Smooth muscle cell (in vitro differentiated cells): Measurements from ENCODE around the gene MEG3. TPM values are rescaled to one million over a fixed set of nuclear protein-coding genes. Genes with fewer than 3 reads are reported as not detected.

Experiments
- DNase-seq: peaks from one replicate; lab custom pipeline; 2025; ENCODE audit not compliant: unreplicated experiment; lab: John Stamatoyannopoulos, UW
- H2AFZ ChIP-seq: fragments of 200-600 bp; sonication (generic); 2 replicates; pipeline ENCODE4 v1.6.0; 2016; ENCODE audit warnings: antibody characterized with exemption, low read depth, mild to moderate bottlenecking
- H3F3A ChIP-seq: fragments of 200-600 bp; sonication (generic); 2 replicates; pipeline ENCODE4 v1.6.0; 2017; ENCODE audit warnings: antibody characterized with exemption, low read depth
- H3K27ac ChIP-seq: fragments of 200-600 bp; sonication (generic); 2 replicates; pipeline ENCODE4 v1.5.1; 2016; ENCODE audit warnings: low read depth, mild to moderate bottlenecking
- H3K27me3 ChIP-seq: fragments of 200-600 bp; sonication (generic); 2 replicates; pipeline ENCODE4 v1.6.1; 2016; ENCODE audit warnings: low read depth, mild to moderate bottlenecking
- H3K36me3 ChIP-seq: fragments of 200-600 bp; sonication (generic); 2 replicates; pipeline ENCODE4 v1.5.1; 2016; ENCODE audit warnings: low read depth
- H3K4me1 ChIP-seq: fragments of 200-600 bp; sonication (generic); 2 replicates; pipeline ENCODE4 v1.5.1; 2016; ENCODE audit warnings: low read depth
- H3K4me2 ChIP-seq: fragments of 200-600 bp; sonication (generic); 2 replicates; pipeline ENCODE4 v1.6.0; 2016; ENCODE audit warnings: mild to moderate bottlenecking
- H3K4me3 ChIP-seq: fragments of 200-600 bp; sonication (generic); 2 replicates; pipeline ENCODE4 v1.5.1; 2016; ENCODE audit warnings: mild to moderate bottlenecking
- H3K79me2 ChIP-seq: fragments of 200-600 bp; sonication (generic); 2 replicates; pipeline ENCODE4 v1.6.0; 2016; ENCODE audit warnings: low read depth, mild to moderate bottlenecking
- H3K9ac ChIP-seq: fragments of 200-600 bp; sonication (generic); 2 replicates; pipeline ENCODE4 v1.6.0; 2016; ENCODE audit warnings: low read depth
- H3K9me3 ChIP-seq: fragments of 200-600 bp; sonication (generic); replicated peaks from 2 replicates; pipeline ENCODE4 v1.5.1; 2016; ENCODE audit warnings: low read depth
- H4K20me1 ChIP-seq: fragments of 200-600 bp; sonication (generic); 2 replicates; pipeline ENCODE4 v1.6.0; 2016; ENCODE audit warnings: low read depth
- CTCF ChIP-seq: fragments of 200-600 bp; sonication (generic); IDR thresholded peaks from 2 replicates; pipeline ENCODE4 v1.5.1; 2017; ENCODE audit warnings: borderline replicate concordance, mild to moderate bottlenecking, antibody characterized with exemption; ENCODE audit not compliant: insufficient read depth, poor library complexity, severe bottlenecking
- WGBS: methylation state at CpG from one replicate; pipeline ENCODE4 v1.1.7; 2016; ENCODE audit warnings: low lambda C conversion rate; 5-methylcytosine and 5-hydroxymethylcytosine counted together
- polyA plus RNA-seq: library from polyadenylated mRNA; unstranded; fragments of >200 nt; fragmentation: Nextera tagmentation; extraction: Ambion mirVana; gene quantifications from 2 replicates; pipeline ENCODE4 v1.2.1, GENCODE V29; 2016
- total RNA-seq: library from RNA; depleted of rRNA; stranded (reverse); fragments of >200 nt; gene quantifications from 2 replicates; pipeline ENCODE4 v1.2.3, GENCODE V29; 2014

Gene MEG3
- total and polyA plus RNA-seq, 2 experiments from 2014 or later = not detected

- Histone ChIP-seq H3F3A (peaks cover 8% of the 10 kb centered on the region), H3K36me3 (no peaks in the 10 kb centered on the region), H3K4me3 (no peak overlapping the region), H3K9me3 (no peaks in the 10 kb centered on the region), H3K27ac (peak overlapping the region; percentile 73), H3K79me2 (no peaks in the 10 kb centered on the region), H4K20me1 (no peaks in the 10 kb centered on the region), H3K4me2 (peak overlapping the region; percentile 76), H2AFZ (no peak overlapping the region), H3K4me1 (peaks cover 14% of the 10 kb centered on the region), H3K9ac (no peak overlapping the region), H3K27me3 (no peaks in the 10 kb centered on the region)
- 68% methylated on average over 9 of the region's 9 CpGs for WGBS
- DNase-seq = no peak
- TF ChIP-seq CTCF = no peak
These were observed 3.2 kb upstream of the MEG3 start for GRCh38 chr14:100822532-100823296.

- peaks cover 14% of the 10 kb centered on the region for H3K4me1 ChIP-seq
- H3K9ac ChIP-seq = peak overlapping the region; percentile 6
- H2AFZ ChIP-seq = no peak overlapping the region
- no peaks in the 10 kb centered on the region for H3K36me3 ChIP-seq
- H3K79me2 ChIP-seq = no peaks in the 10 kb centered on the region
- no peak for TF ChIP-seq CTCF
- no peak overlapping the region for H3K4me3 ChIP-seq
- no peaks in the 10 kb centered on the region for H3K9me3 ChIP-seq
- H3F3A ChIP-seq = peaks cover 8% of the 10 kb centered on the region
- H3K27ac ChIP-seq = peak overlapping the region; percentile 73
- WGBS = 87% methylated on average over 11 of the region's 11 CpGs
- DNase-seq = no peak
- no peaks in the 10 kb centered on the region for H4K20me1 ChIP-seq
- peak overlapping the region; percentile 76 for H3K4me2 ChIP-seq
- H3K27me3 ChIP-seq = no peaks in the 10 kb centered on the region
These were observed 2.4 kb upstream of the MEG3 start for GRCh38 chr14:100823413-100824080.

- Histone ChIP-seq H3K27me3 (no peaks in the 10 kb centered on the region), H3K27ac (peak overlapping the region; percentile 73), H4K20me1 (no peaks in the 10 kb centered on the region), H3K4me1 (peaks cover 19% of the 10 kb centered on the region), H3K9me3 (no peaks in the 10 kb centered on the region), H3K36me3 (no peaks in the 10 kb centered on the region), H3K79me2 (no peaks in the 10 kb centered on the region), H3K4me3 (no peak overlapping the region), H3F3A (peaks cover 8% of the 10 kb centered on the region), H2AFZ (no peak overlapping the region), H3K9ac (no peak overlapping the region), H3K4me2 (no peak overlapping the region)
- 87% methylated on average over 32 of the region's 32 CpGs for WGBS
- no peak for DNase-seq
- TF ChIP-seq CTCF = no peak
These were observed 1.8 kb upstream of the MEG3 start for GRCh38 chr14:100824091-100824551.
